HG03565 (cell line): ENCODE measurements around the gene PTPRE.
"Not testable (repeated sequence)": the region's sequence is repeated elsewhere in the genome, so short reads cannot be mapped to it uniquely, and the experiment has no call there.

Experiments
- ATAC-seq: cut with Tn5 transposase; IDR thresholded peaks from one replicate; pipeline ENCODE4 v1.9.1; 2021; ENCODE audit warnings: mild to moderate bottlenecking, moderate library complexity; ENCODE audit not compliant: unreplicated experiment

PTPRE gene

GRCh38 chr10:127977357-127978009 lies 70.6 kb downstream of the PTPRE start:
- ATAC-seq, result no peak

DNA sequence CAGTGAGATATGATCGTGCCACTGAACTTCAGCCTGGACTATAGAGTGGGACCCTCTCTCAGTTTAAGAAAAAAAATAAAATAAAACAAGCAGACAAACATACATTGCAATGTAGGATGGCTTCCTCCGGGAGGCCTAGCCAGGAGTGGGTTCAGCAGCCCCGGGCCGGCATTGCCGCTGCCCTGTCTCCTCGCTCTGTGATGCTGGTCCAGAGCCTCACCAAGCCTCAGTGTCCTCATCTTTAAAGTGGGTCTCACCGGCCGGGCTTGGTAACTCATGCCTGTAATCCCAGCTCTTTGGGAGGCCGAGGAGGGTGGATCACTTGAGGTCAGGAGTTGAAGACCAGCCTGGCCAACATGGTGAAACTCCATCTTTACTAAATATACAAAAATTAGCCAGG lies 71.6 kb downstream of the PTPRE start:
- ATAC-seq, result no peak

DNA sequence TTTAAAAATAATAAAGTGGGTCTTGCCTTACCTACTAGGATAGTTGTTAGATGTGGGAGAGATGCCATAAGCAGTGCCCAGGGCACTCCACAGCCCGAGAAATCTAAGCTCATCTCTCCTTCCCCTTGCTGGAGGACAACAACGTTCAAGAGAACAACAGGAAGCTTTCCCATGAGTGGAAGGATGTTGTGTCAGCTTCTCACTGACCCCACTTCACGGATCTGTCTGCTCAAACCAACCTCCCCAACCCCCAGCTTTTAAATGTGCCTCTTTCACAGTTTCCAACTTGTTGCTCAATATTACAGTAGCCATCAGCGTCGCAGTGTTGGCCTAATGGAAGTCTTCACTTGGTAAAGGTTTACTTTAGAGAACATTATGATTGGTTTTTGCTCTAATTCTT lies 72.1 kb downstream of the PTPRE start:
- no peak for ATAC-seq

DNA sequence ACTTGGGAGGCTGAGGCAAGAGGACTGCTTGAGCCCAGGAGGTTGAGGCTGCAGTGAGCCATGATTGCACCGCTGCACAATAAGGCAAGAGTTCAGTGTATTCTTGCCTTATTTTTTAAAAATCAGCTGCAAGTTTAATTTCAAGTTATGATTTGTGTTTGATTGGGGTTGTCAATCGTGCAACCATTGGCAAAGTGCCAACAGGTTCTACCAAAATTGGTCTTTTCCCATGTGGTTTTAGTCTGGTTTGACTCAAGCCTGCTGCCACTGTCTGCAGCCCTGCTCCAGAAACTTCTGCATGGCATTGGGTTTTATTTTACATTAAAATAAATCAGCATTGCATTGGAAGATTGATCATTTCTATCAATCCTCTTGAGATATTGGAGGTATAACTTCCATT lies 72.7 kb downstream of the PTPRE start:
- no peak for ATAC-seq

DNA sequence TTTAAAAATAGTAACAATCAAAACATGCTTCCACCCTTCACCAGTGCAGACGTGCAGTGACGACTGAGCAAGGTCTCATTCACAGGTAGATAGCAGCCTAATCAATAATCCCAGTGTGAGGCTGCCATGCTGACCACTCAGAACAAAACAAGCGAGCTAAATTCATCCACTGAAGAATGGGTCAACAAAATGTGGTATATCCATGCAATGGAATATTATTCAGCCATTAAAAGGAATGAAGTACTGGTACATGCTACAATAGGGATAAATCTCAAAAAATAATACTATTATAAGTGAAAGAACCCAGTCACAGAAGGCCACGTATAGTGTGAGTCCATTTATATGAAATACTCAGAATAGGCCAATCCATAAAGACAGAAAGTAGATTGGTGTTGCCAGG lies 74.0 kb downstream of the PTPRE start:
- ATAC-seq, result no peak

- no peak for ATAC-seq
Observed at GRCh38 chr10:127982601-127983000, 75.7 kb downstream of the PTPRE start.

DNA sequence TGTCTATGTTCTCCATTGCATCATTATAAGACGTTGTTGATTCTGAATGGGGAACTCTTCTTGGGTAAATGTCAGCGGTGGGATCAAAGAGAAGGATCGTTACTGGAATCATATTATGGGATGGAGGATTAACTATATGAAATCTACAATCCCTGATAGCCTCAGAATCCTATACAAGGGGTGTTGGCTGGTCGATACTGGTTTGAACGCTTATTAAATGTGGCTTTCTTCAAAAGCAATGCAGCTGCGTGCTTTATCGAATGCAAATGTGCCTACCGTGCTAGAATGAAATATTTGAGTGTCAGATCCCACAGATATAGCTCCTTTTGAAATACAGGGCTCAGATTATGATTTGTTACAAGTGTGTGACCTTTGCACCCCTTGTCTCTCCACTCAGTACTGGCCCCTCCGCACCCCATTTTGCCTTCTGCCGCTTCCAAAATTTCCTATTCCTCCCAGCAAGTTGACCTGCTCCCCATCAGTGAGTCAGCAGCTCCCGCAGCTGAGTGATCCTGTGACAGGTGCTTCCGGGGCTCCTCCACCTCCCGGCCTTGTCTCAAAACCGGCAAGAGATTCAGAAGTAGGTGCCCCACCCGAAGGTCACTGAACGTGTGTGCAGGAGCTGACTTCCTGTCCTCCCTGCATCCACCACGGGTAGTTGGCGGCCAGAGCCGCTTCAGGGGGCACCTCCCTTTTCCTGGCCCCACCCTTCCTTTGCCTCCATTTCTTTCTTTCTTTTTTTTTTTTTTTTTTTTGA lies 76.6 kb downstream of the PTPRE start:
- no peak for ATAC-seq

DNA sequence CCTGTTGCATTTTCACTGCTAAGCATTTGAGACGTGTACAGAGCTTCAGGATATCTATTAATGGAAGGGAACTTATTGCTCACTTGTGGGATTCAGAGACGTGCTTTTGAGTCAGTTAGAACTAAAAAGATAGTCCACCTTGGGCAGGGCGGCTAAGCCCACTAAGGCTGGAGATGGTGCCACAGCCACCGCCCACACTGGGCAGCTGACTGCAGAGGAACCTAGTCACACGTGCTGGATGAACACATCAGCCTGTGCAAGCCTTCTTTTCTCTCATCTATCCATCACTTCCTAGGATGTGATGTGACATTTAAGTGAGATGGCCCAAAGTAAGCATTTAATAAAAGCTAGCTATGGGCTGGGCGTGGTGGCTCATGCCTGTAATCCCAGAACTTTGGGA lies 78.0 kb downstream of the PTPRE start:
- ATAC-seq, result no peak

DNA sequence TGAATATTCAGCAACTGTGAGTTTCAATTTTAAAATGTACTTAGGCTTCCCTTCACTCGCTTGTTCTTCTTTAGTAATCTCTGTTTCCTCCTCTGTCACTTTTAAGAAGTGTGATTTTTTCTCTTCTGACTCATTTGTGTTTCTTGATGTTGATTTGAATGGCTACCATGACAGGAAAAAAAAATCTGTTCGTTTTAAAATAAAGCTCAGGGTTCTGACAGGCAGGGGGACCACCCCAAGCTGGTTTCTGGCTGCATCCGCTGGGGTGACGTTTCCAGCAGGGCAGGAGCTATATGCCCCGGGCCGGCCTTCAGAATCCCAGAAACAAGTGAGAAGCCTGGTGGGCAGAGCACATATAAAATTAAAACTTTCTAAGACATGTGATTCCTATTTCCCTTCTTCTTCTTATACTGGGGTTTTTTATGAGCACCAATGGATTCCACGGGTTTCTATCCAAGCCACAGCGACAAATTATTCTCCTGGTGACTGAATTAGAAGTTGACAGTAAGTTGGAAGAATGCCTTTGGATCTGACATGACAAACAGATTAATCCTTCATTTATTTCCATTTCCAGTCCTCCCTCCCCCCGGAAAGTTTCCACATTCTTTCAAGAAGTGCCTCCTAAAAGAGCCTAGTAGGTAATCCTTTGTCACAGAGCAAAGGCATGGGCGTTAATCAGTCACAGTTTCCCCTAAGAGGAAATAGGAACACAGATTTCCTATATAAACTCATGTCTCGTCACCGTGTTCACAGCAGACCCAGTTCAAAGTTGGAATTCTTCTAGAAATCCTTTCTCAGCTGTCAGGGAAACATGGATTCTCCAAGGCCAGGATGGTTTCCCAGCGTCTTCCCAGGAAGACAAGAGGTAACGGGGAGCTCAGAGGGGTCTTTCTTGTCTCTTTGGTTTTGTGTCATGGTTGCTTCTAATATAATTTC lies 79.9 kb downstream of the PTPRE start:
- ATAC-seq, result no peak

DNA sequence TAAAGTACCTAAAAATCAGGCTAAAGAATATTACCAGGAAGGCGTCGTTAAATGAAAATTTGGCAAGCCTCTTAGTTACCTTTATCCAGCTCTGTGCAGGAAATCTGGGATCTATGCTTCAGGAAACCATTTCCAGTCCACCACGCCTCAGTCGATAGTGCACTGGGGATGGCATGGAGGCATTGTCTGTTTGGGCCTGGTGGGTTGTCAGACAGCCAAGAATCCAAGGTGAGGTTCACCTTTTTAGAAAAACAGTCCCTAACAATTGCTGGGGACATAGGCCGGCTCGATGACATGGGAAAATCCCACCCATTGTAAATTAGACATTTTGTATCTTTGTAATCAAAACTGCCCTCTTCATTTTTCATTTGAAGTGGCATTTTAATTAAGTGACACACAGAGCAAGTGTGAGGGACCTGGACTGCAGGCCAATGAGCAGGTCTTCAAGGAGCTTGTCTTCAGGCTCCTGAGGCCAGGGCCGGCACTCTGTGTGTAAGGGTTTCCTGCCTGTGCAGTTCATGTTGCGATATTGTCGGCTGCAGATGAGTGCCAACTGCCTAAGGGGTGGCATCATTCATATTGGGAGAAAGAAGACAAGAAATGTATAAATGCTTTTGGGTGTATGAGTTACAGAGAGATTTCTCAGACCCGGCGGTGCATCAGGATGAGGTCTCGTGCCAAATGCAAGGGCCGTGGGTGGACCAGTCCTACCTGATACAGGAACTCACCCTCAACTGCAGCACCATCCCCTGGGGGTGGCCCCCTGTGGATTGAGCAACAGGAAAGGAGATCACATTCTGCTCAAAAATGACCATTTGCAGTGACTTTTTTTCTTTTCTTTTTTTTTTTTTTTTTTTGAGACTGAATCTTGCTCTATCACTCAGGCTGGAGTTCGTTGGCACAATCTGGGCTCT lies 80.8 kb downstream of the PTPRE start:
- no peak for ATAC-seq

- ATAC-seq, result no peak
Observed at GRCh38 chr10:127989481-127990012, 82.6 kb downstream of the PTPRE start.

GRCh38 chr10:127990132-127990788 lies 83.4 kb downstream of the PTPRE start:
- not testable (repeated sequence) for ATAC-seq

DNA sequence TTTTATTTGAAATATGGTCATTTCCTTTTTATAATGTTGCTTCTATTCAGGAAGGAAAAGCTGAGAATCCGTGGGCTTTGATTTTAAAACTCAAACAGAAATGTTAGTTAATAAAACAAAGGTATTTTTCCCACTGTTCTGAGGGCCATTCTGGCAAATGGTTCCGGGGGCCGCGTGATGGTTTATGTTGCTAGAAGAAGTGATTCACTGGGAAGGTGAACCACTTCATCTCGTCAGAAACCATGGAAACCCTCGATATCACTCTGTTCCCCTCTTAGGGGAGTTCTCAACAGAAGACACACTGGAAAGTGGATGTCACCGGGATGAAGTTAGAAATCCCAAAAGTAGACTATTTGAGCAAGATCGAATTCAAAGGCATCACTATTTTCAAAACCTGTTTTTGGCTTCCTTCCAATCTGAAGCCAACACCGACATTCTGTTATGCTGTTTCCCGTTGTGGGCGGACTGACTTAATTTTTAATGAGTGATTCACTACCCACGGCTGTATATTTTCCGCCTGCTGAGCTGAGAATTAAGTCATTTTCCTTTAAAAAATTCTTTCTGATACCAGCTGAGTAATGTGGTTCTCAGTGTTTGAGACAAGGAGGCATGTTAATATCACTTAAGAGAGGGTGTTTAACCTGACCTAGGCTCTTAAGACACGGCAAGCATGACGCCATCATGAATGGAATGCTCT lies 84.1 kb downstream of the PTPRE start:
- no peak for ATAC-seq

DNA sequence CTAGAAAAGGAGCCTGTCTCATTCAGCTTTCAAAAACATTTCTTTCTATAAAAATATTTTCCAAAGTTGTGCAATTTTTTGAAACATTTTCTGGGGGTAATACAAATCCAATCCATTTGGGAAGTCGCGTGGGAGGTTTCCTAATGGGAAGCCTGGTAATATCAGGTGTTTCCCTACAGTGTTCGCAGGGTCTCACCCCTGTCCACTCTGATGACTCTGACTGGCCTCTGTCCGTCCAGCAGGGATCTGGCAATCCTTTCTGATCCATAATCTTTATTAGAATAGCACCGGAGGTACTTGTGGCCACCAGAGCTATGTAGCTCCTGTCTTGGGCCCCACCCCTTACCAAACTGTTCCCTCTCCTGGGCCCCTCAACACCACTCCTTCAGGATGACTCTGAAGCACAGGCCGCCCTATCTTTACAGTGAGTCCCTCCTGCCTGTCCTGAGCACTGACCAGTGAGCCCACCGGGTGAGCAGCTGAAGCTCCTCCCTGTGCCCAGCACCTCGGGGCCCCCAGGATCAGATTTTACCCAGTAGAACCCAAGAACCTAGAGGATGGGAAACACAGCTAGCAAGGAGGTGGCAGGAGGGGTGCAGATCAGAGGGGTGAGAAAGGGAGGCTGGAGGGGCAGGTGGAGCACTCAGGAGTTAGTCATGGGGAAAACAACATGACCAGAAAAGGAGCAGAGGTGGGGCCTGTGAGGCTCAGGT lies 84.8 kb downstream of the PTPRE start:
- no peak for ATAC-seq

DNA sequence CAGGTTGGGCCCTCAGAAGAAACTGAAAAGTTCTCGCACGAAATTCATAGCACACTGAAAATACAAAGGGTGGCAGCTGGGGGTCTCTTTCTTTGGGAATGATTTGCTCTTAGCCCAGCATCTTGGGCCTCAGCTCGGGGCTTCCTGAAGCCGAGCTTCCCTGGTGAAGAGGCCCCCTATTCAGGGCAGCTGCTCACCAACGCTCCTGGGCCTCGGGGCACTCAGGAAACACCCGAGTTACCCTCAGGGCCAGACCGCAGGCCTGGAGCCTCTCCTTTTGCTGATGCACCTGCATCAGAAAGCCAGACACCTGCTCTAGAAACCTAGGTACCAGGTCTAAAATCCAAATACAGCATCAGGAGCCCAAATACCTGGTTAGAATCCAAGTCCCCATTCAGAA lies 85.5 kb downstream of the PTPRE start:
- ATAC-seq, result no peak

GRCh38 chr10:127993056-127993690 lies 86.3 kb downstream of the PTPRE start:
- ATAC-seq, result no peak

GRCh38 chr10:127995939-127996338 lies 89.0 kb downstream of the PTPRE start:
- ATAC-seq, result no peak

DNA sequence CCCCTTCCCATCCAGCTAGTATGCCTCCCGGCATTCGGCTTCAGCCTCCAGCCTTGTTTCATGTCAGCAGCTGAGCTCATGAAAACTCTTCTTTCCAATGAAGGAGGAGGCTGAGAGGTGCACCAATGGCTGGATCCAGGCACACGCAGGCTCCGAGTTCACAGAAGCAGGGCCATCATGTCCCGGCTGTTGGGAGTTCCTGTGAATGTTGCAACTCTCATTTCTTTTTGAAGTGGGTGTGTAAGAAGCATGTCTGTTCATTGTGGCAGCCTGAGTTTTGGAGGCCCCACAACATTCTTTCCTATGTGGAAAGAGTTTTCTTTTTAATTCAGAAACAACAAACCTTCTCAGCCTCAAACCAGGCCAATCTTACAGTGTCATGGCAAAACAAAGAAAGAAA lies 89.7 kb downstream of the PTPRE start:
- ATAC-seq, result no peak
